ENCODE measurements around the gene EVC. TPM values are rescaled to one million over a fixed set of nuclear protein-coding genes. Genes with fewer than 3 reads are reported as not detected.

EVC gene
- total RNA-seq, 1 donor from 2014 or later = 1.5 TPM

- intact Hi-C loops (cut with micrococcal nuclease) = loop anchor here (2.0 kb wide), 1 partner anchor 47 kb away; no protein-coding TSS in a partner anchor
- Mint-ChIP-seq H3K36me3 (ENCODE audit: low read depth) (peaks cover 1% of the 10 kb centered on the region), H3K9me3 (peaks cover 14% of the 10 kb centered on the region), H3K27me3 (ENCODE audit: insufficient read depth) (peaks cover 33% of the 10 kb centered on the region), H3K4me3 (peak overlapping the region; percentile 54), H3K27ac (no peak overlapping the region), H3K4me1 (ENCODE audit: low read depth) (peaks cover 5% of the 10 kb centered on the region)
- no peak for DNase-seq (ENCODE audit: low spot score)
Measured at GRCh38 chr4:5711479-5712184, 631 bp downstream of the EVC start.

DNA sequence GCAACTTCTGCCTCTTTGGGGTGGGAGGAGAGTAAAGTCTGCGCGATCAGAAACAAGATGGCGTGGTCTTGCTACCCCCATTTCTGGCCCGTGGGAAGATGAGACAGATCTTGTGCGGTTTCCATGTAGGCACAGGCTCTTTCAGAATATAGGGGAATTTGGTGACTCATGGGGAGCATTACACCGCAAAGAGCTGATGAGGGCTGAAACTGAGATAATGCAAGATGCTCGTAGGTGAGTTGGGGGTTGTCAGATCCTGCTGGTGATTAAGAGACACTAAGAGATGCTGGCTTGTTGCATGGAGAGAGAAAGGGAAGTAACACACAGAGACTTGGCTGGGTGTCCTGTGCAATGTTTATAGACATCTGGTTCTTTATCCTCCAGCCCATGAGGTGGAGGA is 1.5 kb downstream of the EVC start:
- no peak for DNase-seq (ENCODE audit: low spot score)
- peaks cover 5% of the 10 kb centered on the region for H3K4me1 Mint-ChIP-seq (ENCODE audit: low read depth)
- peaks cover 1% of the 10 kb centered on the region for H3K36me3 Mint-ChIP-seq (ENCODE audit: low read depth)
- no peak overlapping the region for H3K27ac Mint-ChIP-seq
- intact Hi-C loops (cut with micrococcal nuclease) = loop anchor here (2.0 kb wide), 1 partner anchor 46 kb away; no protein-coding TSS in a partner anchor
- peaks cover 22% of the 10 kb centered on the region for H3K9me3 Mint-ChIP-seq
- H3K4me3 Mint-ChIP-seq = no peak overlapping the region
- peaks cover 31% of the 10 kb centered on the region for H3K27me3 Mint-ChIP-seq (ENCODE audit: insufficient read depth)

DNA sequence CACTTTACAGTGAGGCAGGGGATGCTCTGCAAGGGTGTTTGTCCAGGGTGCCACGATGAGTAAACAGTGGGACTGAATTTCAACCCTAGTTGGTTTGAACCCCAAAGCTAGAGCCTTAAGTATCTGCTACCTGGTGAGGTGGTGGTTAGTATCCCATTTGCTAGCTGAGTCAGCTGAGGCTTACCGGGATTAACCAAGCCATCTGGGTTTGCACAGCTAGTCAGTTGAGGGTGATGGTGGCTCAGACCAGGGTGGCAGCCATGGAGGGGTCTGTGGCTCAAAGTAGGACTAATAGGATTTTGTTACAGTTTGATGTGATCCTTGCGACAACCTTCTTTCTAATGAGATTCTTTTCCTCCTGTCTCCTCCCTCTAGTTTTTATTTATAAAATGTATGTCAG is 1.9 kb downstream of the EVC start:
- no peak overlapping the region for H3K27ac Mint-ChIP-seq
- H3K4me3 Mint-ChIP-seq = no peak overlapping the region
- intact Hi-C loops (cut with micrococcal nuclease) = loop anchor here (2.0 kb wide), 1 partner anchor 46 kb away; no protein-coding TSS in a partner anchor
- peaks cover 5% of the 10 kb centered on the region for H3K4me1 Mint-ChIP-seq (ENCODE audit: low read depth)
- no peak for DNase-seq (ENCODE audit: low spot score)
- H3K36me3 Mint-ChIP-seq (ENCODE audit: low read depth) = peaks cover 1% of the 10 kb centered on the region
- H3K9me3 Mint-ChIP-seq = peaks cover 26% of the 10 kb centered on the region
- peaks cover 28% of the 10 kb centered on the region for H3K27me3 Mint-ChIP-seq (ENCODE audit: insufficient read depth)

DNA sequence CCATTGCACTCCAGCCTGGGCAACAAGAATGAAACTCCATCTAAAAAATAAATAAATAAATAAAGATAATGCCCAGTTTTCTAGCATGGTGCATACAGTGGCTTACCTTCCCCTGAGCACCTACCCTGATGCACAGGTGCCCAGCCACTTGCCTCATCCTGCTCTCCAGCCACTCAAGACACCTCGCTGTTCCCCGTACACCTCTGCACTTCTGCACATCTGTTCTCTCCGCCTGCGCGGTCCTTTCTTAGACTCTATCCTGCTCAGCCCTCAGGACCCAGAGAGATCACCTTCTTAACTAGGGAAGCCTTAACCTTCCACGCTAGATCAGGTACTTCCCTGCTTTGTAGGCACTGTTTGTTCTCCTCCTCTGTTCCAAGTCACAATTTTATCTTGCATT is 2.9 kb downstream of the EVC start:
- no peak for DNase-seq (ENCODE audit: low spot score)
- Mint-ChIP-seq H3K27me3 (ENCODE audit: insufficient read depth) (peaks cover 28% of the 10 kb centered on the region), H3K4me3 (no peak overlapping the region), H3K27ac (no peak overlapping the region), H3K36me3 (ENCODE audit: low read depth) (peaks cover 1% of the 10 kb centered on the region), H3K4me1 (ENCODE audit: low read depth) (peaks cover 5% of the 10 kb centered on the region), H3K9me3 (peaks cover 26% of the 10 kb centered on the region)
- intact Hi-C loops (cut with micrococcal nuclease) = loop anchor here (2.0 kb wide), 1 partner anchor 45 kb away; no protein-coding TSS in a partner anchor

DNA sequence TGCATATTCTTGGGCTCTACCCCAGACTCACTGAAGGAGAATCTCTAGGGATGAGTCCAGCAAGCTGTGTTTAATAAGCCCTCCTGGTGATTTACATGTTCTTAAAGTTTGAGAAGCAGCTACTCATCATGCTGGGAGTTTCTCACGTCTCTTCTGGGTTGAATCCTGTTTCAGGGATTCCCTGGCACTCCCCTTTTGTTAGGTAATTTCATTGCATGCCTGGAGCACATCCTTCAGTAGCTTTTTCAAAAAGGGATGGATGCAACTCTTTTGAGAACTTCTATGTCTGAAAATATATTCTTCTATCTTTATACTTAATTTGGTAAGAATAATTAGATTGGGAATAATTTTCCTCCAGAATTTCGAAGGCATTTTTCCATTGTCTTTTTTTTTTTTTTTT is 4.4 kb downstream of the EVC start:
- H3K4me1 Mint-ChIP-seq (ENCODE audit: low read depth) = peaks cover 5% of the 10 kb centered on the region

DNA sequence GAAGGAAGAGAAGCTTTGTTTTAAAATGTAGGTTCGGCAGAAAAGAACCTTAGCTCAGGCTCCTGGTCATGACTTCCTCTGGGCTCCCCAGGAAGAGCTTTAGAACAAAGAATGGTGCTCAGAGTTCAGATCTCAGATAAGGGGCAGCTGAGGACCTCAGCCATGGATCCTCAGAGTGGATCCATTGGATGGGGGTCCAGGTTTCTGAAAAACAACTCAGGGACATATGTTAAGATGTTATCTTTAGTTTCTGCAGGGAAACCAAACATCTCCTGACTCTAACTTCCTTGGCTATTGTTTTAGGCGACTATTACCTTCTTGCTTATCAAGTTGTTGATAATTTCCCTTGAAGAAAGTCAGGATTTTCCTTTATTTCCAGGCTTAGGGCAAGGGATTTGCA is 5.4 kb downstream of the EVC start:
- Mint-ChIP-seq H3K36me3 (ENCODE audit: low read depth) (peaks cover 1% of the 10 kb centered on the region), H3K4me3 (no peak overlapping the region), H3K27ac (no peak overlapping the region), H3K9me3 (peaks cover 26% of the 10 kb centered on the region), H3K4me1 (ENCODE audit: low read depth) (no peaks in the 10 kb centered on the region), H3K27me3 (ENCODE audit: insufficient read depth) (peaks cover 13% of the 10 kb centered on the region)
- intact Hi-C loops (cut with micrococcal nuclease) = no loop called here
- no peak for DNase-seq (ENCODE audit: low spot score)

More for the DNA sequence above, 4.4 kb downstream of the EVC start:
- H3K4me3 Mint-ChIP-seq = no peak overlapping the region
- peaks cover 1% of the 10 kb centered on the region for H3K36me3 Mint-ChIP-seq (ENCODE audit: low read depth)
- H3K27me3 Mint-ChIP-seq (ENCODE audit: insufficient read depth) = peaks cover 20% of the 10 kb centered on the region
- H3K27ac Mint-ChIP-seq = no peak overlapping the region
- intact Hi-C loops (cut with micrococcal nuclease) = no loop called here
- peaks cover 26% of the 10 kb centered on the region for H3K9me3 Mint-ChIP-seq
- DNase-seq (ENCODE audit: low spot score) = no peak

DNA sequence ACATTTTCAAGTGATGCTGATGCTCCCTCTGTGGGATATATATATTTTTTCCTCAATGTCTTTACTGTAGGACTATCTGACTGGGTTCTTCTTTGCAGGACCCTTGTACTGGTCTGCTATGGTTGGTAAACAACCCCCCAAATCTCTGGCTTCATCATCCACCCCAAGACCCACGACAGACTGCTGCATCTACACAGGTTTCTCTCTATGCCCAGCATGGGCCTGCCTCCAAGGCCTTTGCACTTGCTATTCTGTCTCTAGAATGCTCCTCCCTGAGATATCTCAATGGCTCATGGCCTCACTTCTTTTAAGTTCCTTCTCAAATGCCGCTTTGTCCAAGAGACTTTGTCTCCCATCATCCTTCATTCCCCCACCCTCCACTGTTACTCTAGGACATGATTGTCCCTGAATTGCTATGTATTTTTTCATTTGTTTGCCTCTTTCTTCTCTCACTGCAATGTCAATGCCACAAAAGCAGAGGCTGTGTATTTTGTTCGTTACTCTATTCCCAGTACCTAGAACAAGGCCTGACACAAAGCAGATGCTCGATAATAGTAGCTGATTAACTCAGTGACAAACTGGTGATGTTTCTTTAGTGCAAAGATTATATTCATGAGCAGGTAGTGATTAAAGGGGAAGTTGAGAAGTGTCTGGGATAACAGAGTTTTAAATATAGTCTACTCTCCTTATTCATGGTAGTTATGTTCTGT is 6.6 kb downstream of the EVC start:
- H3K4me3 Mint-ChIP-seq = no peak overlapping the region
- no peak overlapping the region for H3K27ac Mint-ChIP-seq
- no peaks in the 10 kb centered on the region for H3K4me1 Mint-ChIP-seq (ENCODE audit: low read depth)
- peaks cover 21% of the 10 kb centered on the region for H3K9me3 Mint-ChIP-seq
- H3K27me3 Mint-ChIP-seq (ENCODE audit: insufficient read depth) = peaks cover 4% of the 10 kb centered on the region
- peaks cover 1% of the 10 kb centered on the region for H3K36me3 Mint-ChIP-seq (ENCODE audit: low read depth)
- intact Hi-C loops (cut with micrococcal nuclease) = no loop called here
- no peak for DNase-seq (ENCODE audit: low spot score)

DNA sequence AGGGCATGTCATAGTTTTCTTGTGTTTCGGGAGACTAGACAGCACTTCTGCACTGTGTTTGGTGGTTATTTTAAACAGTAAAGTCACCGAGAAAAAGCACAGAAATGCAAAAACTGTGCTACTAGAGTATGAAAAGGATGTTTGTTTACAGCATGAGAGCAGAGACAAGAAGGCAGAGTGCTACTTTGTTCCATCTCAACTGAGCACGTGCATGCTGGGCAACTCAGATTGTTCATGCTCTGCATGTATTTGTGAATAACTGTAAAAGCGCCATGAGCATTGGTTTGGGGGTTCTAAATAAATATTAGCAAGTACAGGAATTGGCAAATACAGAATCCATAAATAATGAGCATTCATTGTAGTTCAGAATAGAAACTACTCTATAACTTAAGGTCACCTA is 7.4 kb downstream of the EVC start:
- no peak overlapping the region for H3K27ac Mint-ChIP-seq

GRCh38 chr4:5719350-5720055 is 8.5 kb downstream of the EVC start:
- Mint-ChIP-seq H3K27me3 (ENCODE audit: insufficient read depth) (no peaks in the 10 kb centered on the region), H3K9me3 (peaks cover 21% of the 10 kb centered on the region), H3K36me3 (ENCODE audit: low read depth) (no peaks in the 10 kb centered on the region), H3K4me1 (ENCODE audit: low read depth) (no peaks in the 10 kb centered on the region), H3K4me3 (no peak overlapping the region), H3K27ac (no peak overlapping the region)
- intact Hi-C loops (cut with micrococcal nuclease) = no loop called here
- no peak for DNase-seq (ENCODE audit: low spot score)

More for the DNA sequence above, 7.4 kb downstream of the EVC start:
- no peak for DNase-seq (ENCODE audit: low spot score)
- Mint-ChIP-seq H3K4me3 (no peak overlapping the region), H3K4me1 (ENCODE audit: low read depth) (no peaks in the 10 kb centered on the region), H3K36me3 (ENCODE audit: low read depth) (peaks cover 1% of the 10 kb centered on the region), H3K9me3 (peaks cover 21% of the 10 kb centered on the region), H3K27me3 (ENCODE audit: insufficient read depth) (peaks cover 2% of the 10 kb centered on the region)
- intact Hi-C loops (cut with micrococcal nuclease) = no loop called here

- no peaks in the 10 kb centered on the region for H3K27me3 Mint-ChIP-seq (ENCODE audit: insufficient read depth)
- intact Hi-C loops (cut with micrococcal nuclease) = no loop called here
- no peaks in the 10 kb centered on the region for H3K4me1 Mint-ChIP-seq (ENCODE audit: low read depth)
- H3K4me3 Mint-ChIP-seq = no peak overlapping the region
- no peaks in the 10 kb centered on the region for H3K36me3 Mint-ChIP-seq (ENCODE audit: low read depth)
- peaks cover 17% of the 10 kb centered on the region for H3K9me3 Mint-ChIP-seq
- H3K27ac Mint-ChIP-seq = no peak overlapping the region
- no peak for DNase-seq (ENCODE audit: low spot score)
Measured at GRCh38 chr4:5720157-5720850, 9.3 kb downstream of the EVC start.

GRCh38 chr4:5720980-5721379 is 10.0 kb downstream of the EVC start:
- Mint-ChIP-seq H3K27me3 (ENCODE audit: insufficient read depth) (no peaks in the 10 kb centered on the region), H3K36me3 (ENCODE audit: low read depth) (no peaks in the 10 kb centered on the region), H3K4me1 (ENCODE audit: low read depth) (no peaks in the 10 kb centered on the region), H3K9me3 (peaks cover 15% of the 10 kb centered on the region), H3K4me3 (no peak overlapping the region), H3K27ac (no peak overlapping the region)
- intact Hi-C loops (cut with micrococcal nuclease) = no loop called here
- DNase-seq (ENCODE audit: low spot score) = no peak

- H3K27me3 Mint-ChIP-seq (ENCODE audit: insufficient read depth) = no peaks in the 10 kb centered on the region
- intact Hi-C loops (cut with micrococcal nuclease) = no loop called here
- no peaks in the 10 kb centered on the region for H3K4me1 Mint-ChIP-seq (ENCODE audit: low read depth)
- no peak overlapping the region for H3K4me3 Mint-ChIP-seq
- H3K36me3 Mint-ChIP-seq (ENCODE audit: low read depth) = no peaks in the 10 kb centered on the region
- H3K27ac Mint-ChIP-seq = no peak overlapping the region
- no peak for DNase-seq (ENCODE audit: low spot score)
- peaks cover 9% of the 10 kb centered on the region for H3K9me3 Mint-ChIP-seq
Measured at GRCh38 chr4:5721923-5722322, 10.9 kb downstream of the EVC start.

Data from activated T-helper 1 cell treated with anti-CD3 and anti-CD28 coated beads, Interleukin-12 subunit alpha, Interleukin-12 subunit beta, Interleukin-2, Interleukin-4 antibody, amounts not matched to agents 30 ng/mL and 10 ng/mL and 1 ng/mL, durations not matched to agents 14 hours and 24 hours and 36 hours (primary cell).